Measurements from ENCODE around the gene NOS1. TPM values are rescaled to one million over a fixed set of nuclear protein-coding genes. Genes with fewer than 3 reads are reported as not detected.

The NOS1 gene
- total RNA-seq, 4 donors from 2014 or later: 0.79 to 1.6 (median 0.96) TPM; not detected in 1

DNA sequence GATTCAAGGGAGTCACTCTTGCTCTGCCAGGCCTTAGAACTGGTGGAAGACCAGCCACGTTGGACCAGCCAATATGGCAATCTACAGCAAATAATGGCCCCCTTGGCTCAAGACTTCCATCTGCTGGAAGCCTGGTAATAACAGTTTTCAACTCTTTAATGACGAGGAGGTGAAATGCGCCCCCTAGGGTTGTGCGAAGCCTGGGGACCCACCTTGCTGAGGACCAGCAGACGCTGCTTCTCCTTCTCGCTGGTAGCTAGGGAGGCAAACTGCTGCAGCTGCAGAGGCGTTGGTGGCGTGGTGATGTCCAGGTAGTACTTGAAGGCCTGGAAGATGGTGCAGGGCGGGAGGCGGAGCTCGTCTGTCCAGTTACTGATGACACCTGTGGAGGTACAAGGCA, 129.7 kb downstream of the NOS1 start:
- DNase-seq: no peak
- no peak overlapping the region for H3K27ac ChIP-seq
- TF ChIP-seq, protein P1, sequence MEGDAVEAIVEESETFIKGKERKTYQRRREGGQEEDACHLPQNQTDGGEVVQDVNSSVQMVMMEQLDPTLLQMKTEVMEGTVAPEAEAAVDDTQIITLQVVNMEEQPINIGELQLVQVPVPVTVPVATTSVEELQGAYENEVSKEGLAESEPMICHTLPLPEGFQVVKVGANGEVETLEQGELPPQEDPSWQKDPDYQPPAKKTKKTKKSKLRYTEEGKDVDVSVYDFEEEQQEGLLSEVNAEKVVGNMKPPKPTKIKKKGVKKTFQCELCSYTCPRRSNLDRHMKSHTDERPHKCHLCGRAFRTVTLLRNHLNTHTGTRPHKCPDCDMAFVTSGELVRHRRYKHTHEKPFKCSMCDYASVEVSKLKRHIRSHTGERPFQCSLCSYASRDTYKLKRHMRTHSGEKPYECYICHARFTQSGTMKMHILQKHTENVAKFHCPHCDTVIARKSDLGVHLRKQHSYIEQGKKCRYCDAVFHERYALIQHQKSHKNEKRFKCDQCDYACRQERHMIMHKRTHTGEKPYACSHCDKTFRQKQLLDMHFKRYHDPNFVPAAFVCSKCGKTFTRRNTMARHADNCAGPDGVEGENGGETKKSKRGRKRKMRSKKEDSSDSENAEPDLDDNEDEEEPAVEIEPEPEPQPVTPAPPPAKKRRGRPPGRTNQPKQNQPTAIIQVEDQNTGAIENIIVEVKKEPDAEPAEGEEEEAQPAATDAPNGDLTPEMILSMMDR (IDR thresholded peaks at IDR 0.05): no peak
- no peak for TF ChIP-seq POLR2AphosphoS5 (IDR thresholded peaks at IDR 0.05)
- TF ChIP-seq POLR2A (IDR thresholded peaks at IDR 0.05): no peak
- no peak for TF ChIP-seq EP300 (IDR thresholded peaks at IDR 0.05; ENCODE audit: low read depth)
- no peaks in the 10 kb centered on the region for H3K36me3 ChIP-seq
- in situ Hi-C loops (cut with MboI; ENCODE audit: low pct_ligation_motif_present in 1 of 4, low pct_unique_long_range_greater_than_20kb in 1 of 4, low sequenced_read_pairs in 3 of 4) (loop anchor here in 2 of 4 donors (25.0 kb wide), 2 partner anchors 356 to 606 kb away; no protein-coding TSS in a partner anchor), intact Hi-C loops (cut with DNase I; ENCODE audit: low total_unique reads) (no loop called here)
- no peaks in the 10 kb centered on the region for H3K4me1 ChIP-seq
- no peak overlapping the region for H3K4me3 ChIP-seq
- H3K27me3 ChIP-seq: peaks cover 6% of the 10 kb centered on the region
- no peaks in the 10 kb centered on the region for H3K9me3 ChIP-seq
- WGBS, 2 donors (ENCODE audit: low coverage in 1 of 2): 79 to 84% methylated on average over 4 to 11 of the region's 11 CpGs

DNA sequence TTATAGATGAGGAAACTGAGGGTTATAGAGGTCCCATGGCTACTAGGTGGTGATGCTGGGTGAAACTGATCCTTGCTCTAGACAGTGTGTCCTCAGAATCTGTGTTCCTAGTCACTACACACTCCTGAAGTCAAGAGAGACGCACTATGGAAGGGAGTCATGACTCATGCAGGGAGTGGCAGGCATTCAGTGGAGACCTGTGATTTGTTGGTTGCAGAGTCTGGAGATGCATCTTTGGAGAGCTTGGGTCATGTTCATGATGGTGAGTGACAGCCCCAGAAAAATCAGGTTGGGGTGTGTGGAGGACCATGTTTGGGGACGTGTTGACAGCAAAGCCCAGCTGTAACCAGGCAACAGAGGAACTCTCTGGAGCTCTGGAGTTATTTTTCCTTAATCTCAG, 133.2 kb downstream of the NOS1 start:
- no peak for TF ChIP-seq POLR2AphosphoS5 (IDR thresholded peaks at IDR 0.05)
- TF ChIP-seq, protein P1 (IDR thresholded peaks at IDR 0.05): no peak
- no peak for TF ChIP-seq EP300 (IDR thresholded peaks at IDR 0.05; ENCODE audit: low read depth)
- no peak for TF ChIP-seq POLR2A (IDR thresholded peaks at IDR 0.05)
- H3K27ac ChIP-seq: no peak overlapping the region
- no peaks in the 10 kb centered on the region for H3K4me1 ChIP-seq
- no peak for DNase-seq
- no peak overlapping the region for H3K4me3 ChIP-seq
- WGBS, 2 donors (ENCODE audit: low coverage in 1 of 2): 24% methylated on average over 2 of the region's 2 CpGs; no CpG with 5 or more reads in 1 of the 2 donors
- in situ Hi-C loops (cut with MboI; ENCODE audit: low pct_ligation_motif_present in 1 of 4, low pct_unique_long_range_greater_than_20kb in 1 of 4, low sequenced_read_pairs in 3 of 4): loop anchor here in 3 of 4 donors (10.0 to 25.0 kb wide), 3 partner anchors 359 to 609 kb away; no protein-coding TSS in a partner anchor
- no peaks in the 10 kb centered on the region for H3K27me3 ChIP-seq
- H3K36me3 ChIP-seq: no peaks in the 10 kb centered on the region
- intact Hi-C loops (cut with DNase I; ENCODE audit: low total_unique reads): no loop called here
- no peaks in the 10 kb centered on the region for H3K9me3 ChIP-seq

DNA sequence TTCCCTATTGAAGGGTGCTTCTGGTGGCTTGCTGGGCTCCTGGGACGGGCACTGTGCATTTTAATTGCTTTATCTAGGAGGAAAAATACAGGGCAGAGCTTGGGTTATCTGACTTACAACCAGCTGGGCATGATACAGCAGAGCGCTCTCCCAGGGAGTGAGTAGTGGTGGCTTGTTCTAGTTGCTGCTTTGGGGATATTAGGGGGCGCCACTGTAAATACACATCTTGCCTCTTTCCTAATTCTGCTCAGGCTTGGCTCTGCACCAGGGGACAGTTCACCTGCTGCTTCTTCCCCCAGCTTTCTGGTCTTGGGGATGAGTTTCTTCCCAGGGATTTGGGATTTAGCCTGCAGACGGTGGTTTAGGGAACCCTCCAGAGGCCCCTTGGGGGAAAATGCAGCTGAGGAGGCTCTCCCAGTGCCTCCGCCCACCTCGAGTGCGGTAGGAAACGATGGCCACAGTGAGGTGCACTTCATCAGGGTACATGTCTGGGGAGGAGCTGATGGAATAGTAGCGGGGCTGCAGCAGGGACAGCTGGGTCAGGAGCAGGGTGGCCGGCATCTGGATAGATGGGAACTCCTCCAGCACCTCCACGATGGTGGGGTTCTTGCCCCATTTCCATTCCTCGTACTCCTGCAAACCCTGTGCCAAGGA, 134.3 kb downstream of the NOS1 start:
- Histone ChIP-seq H3K27ac (no peak overlapping the region), H3K4me3 (no peak overlapping the region), H3K27me3 (no peaks in the 10 kb centered on the region), H3K4me1 (no peaks in the 10 kb centered on the region), H3K9me3 (no peaks in the 10 kb centered on the region), H3K36me3 (no peaks in the 10 kb centered on the region)
- TF ChIP-seq, protein P1 (IDR thresholded peaks at IDR 0.05): no peak
- TF ChIP-seq POLR2A (IDR thresholded peaks at IDR 0.05): no peak
- no peak for TF ChIP-seq EP300 (IDR thresholded peaks at IDR 0.05; ENCODE audit: low read depth)
- TF ChIP-seq POLR2AphosphoS5 (IDR thresholded peaks at IDR 0.05): no peak
- WGBS, 2 donors (ENCODE audit: low coverage in 1 of 2): 48 to 60% methylated on average over 1 to 12 of the region's 12 CpGs
- in situ Hi-C loops (cut with MboI; ENCODE audit: low pct_ligation_motif_present in 1 of 4, low pct_unique_long_range_greater_than_20kb in 1 of 4, low sequenced_read_pairs in 3 of 4): loop anchor here in 3 of 4 donors (10.0 to 25.0 kb wide), 3 partner anchors 360 to 610 kb away; no protein-coding TSS in a partner anchor
- DNase-seq: no peak
- intact Hi-C loops (cut with DNase I; ENCODE audit: low total_unique reads): no loop called here

DNA sequence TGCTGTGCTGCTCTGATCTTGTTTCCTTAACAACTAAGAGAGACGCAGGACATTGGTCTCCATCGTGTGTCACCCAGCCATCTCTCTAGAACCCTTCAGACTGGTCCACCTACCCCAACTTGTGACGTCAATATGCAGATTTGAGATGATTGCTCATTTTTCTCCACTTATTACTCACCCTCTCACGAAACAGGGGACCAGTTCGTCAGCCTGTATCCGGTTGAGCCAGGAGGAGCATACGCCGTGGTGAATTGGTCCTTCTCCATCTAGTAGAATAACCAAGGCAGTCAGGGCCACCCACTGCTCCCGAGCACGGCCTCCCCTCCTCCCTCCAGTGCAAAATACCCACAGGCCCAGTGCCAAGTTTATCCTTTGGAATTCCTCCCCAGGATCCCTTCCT, 134.9 kb downstream of the NOS1 start:
- no peak for TF ChIP-seq POLR2AphosphoS5 (IDR thresholded peaks at IDR 0.05)
- TF ChIP-seq EP300 (IDR thresholded peaks at IDR 0.05; ENCODE audit: low read depth): no peak
- TF ChIP-seq, protein P1 (IDR thresholded peaks at IDR 0.05): no peak
- TF ChIP-seq POLR2A (IDR thresholded peaks at IDR 0.05): no peak
- Histone ChIP-seq H3K4me1 (no peaks in the 10 kb centered on the region), H3K27ac (no peak overlapping the region), H3K9me3 (no peaks in the 10 kb centered on the region), H3K4me3 (no peak overlapping the region), H3K27me3 (no peaks in the 10 kb centered on the region), H3K36me3 (no peaks in the 10 kb centered on the region)
- 63 to 74% methylated on average over 2 to 10 of the region's 10 CpGs for WGBS, 2 donors (ENCODE audit: low coverage in 1 of 2)
- in situ Hi-C loops (cut with MboI; ENCODE audit: low pct_ligation_motif_present in 1 of 4, low pct_unique_long_range_greater_than_20kb in 1 of 4, low sequenced_read_pairs in 3 of 4) (loop anchor here in 3 of 4 donors (10.0 to 25.0 kb wide), 3 partner anchors 361 to 611 kb away; no protein-coding TSS in a partner anchor), intact Hi-C loops (cut with DNase I; ENCODE audit: low total_unique reads) (no loop called here)
- DNase-seq: no peak

Measured in transverse colon (tissue), 4 donors.